ENCODE measurements around the gene TSPAN6. TPM values are rescaled to one million over a fixed set of nuclear protein-coding genes. Genes with fewer than 3 reads are reported as not detected.

Gene TSPAN6
- total and polyA plus RNA-seq, 2 donors (not counting 3 experiments of a cell fraction or from before 2014, with no cell fraction given), result 43.1 to 65.5 TPM

DNA sequence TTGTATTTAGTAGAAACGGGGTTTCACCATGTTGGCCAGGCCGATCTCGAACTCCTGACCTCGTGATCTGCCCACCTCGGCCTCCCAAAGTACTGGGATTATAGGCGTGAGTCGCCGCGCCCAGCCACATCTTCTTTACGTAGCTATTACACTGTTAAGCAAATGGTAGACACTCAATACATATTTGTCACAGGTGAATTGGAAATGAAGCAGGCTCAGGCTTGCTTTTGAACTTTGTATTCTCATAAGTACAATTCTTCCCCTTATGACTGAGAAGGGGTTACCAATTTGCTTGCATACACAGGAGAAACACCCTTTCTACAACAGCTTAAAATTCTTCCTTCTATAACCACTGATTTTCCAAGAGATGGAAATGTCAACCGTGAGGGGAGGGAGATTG lies 6.6 kb upstream of the TSPAN6 start:
- Histone ChIP-seq H3K27ac (ENCODE audit: insufficient read depth, low read depth, low read length) (peak overlapping the region; percentile 99), H3K9me1 (replicated peaks; ENCODE audit: control insufficient read depth, extremely low read depth, insufficient read depth, low read length) (no peaks in the 10 kb centered on the region), H3K27me3 (ENCODE audit: control insufficient read depth in 2 of 2, insufficient read depth in 2 of 2, low read length in 2 of 2) (no peaks in the 10 kb centered on the region), H3K9me3 (replicated peaks; ENCODE audit: control insufficient read depth, insufficient read depth, low read length) (no peaks in the 10 kb centered on the region), H3K9ac (replicated peaks; ENCODE audit: extremely low read depth, insufficient read depth, low read length) (peak overlapping the region; percentile 87), H2AFZ (ENCODE audit: low read depth, low read length) (peak overlapping the region; percentile 23), H3K36me3 (ENCODE audit: control insufficient read depth in 2 of 2, extremely low read depth in 1 of 2, insufficient read depth in 2 of 2, low read length in 2 of 2) (no peaks in the 10 kb centered on the region), H3K4me1 (ENCODE audit: control insufficient read depth, extremely low read depth, insufficient read depth, low read length) (peaks cover 43% of the 10 kb centered on the region), H3K79me2 (ENCODE audit: control insufficient read depth, insufficient read depth, low read length) (peaks cover 41% of the 10 kb centered on the region), H3K4me3 (replicated peaks in 1 of 3; ENCODE audit: insufficient read depth in 1 of 3, low read depth in 1 of 3, low read length in 3 of 3) (no peak overlapping the region), H4K20me1 (replicated peaks; ENCODE audit: control insufficient read depth, extremely low read depth, insufficient read depth, low read length) (no peaks in the 10 kb centered on the region), H3K4me2 (ENCODE audit: insufficient read depth, low read length) (peak overlapping the region; percentile 50)
- intact Hi-C loops (cut with micrococcal nuclease) (loop anchor here (5.0 kb wide), 1 partner anchor 749 kb away; the partner anchor contains the start of gene RPL36A), dilution Hi-C loops (cut with MboI; ENCODE audit: extremely low pct_ligation_motif_present, low sequenced_read_pairs) (no loop called here)
- TF ChIP-seq, protein P1, sequence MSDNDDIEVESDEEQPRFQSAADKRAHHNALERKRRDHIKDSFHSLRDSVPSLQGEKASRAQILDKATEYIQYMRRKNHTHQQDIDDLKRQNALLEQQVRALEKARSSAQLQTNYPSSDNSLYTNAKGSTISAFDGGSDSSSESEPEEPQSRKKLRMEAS (IDR thresholded peaks at IDR 0.05; ENCODE audit: insufficient read depth, insufficient read length), result no peak
- TF ChIP-seq POLR2AphosphoS5 (IDR thresholded peaks at IDR 0.05; ENCODE audit: insufficient read depth, low read depth, low read length) (no peak), EZH2 (IDR thresholded peaks at IDR 0.05; ENCODE audit: borderline replicate concordance, low read depth, low read length, severe bottlenecking) (no peak), JUN (IDR thresholded peaks at IDR 0.05; ENCODE audit: borderline replicate concordance, insufficient read depth, insufficient read length, low read depth) (no peak), MYC (IDR thresholded peaks at IDR 0.05; ENCODE audit: low read depth, low read length) (no peak), GATA2 (IDR thresholded peaks at IDR 0.05; ENCODE audit: insufficient read depth, insufficient read length, low read depth, low read length) (no peak), POLR2A (IDR thresholded peaks at IDR 0.05; ENCODE audit: low read depth, low read length) (no peak), FOS (IDR thresholded peaks at IDR 0.05; ENCODE audit: borderline replicate concordance, insufficient read depth, low read length) (no peak)
- TF ChIP-seq, protein P2, sequence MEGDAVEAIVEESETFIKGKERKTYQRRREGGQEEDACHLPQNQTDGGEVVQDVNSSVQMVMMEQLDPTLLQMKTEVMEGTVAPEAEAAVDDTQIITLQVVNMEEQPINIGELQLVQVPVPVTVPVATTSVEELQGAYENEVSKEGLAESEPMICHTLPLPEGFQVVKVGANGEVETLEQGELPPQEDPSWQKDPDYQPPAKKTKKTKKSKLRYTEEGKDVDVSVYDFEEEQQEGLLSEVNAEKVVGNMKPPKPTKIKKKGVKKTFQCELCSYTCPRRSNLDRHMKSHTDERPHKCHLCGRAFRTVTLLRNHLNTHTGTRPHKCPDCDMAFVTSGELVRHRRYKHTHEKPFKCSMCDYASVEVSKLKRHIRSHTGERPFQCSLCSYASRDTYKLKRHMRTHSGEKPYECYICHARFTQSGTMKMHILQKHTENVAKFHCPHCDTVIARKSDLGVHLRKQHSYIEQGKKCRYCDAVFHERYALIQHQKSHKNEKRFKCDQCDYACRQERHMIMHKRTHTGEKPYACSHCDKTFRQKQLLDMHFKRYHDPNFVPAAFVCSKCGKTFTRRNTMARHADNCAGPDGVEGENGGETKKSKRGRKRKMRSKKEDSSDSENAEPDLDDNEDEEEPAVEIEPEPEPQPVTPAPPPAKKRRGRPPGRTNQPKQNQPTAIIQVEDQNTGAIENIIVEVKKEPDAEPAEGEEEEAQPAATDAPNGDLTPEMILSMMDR (IDR thresholded peaks at IDR 0.05; ENCODE audit: extremely low read depth in 1 of 2, insufficient read depth in 1 of 2, low read depth in 1 of 2, low read length in 2 of 2), result no peak
- ChIA-PET POLR2A (no interaction called here), CTCF (interaction anchor here (0.6 to 1.6 kb wide), 3 partner anchors 28 to 519 kb away, joined by 3 to 5 read pairs (median 4); no protein-coding TSS in a partner anchor)
- no TSS peak for BruUV-seq (replicated peaks)
- FAIRE-seq, result no peak
- no peak for DNase-seq (ENCODE audit: low read depth, low spot score)

Data from endothelial cell of umbilical vein (primary cell).